Mononuclear cell (primary cell): ENCODE measurements around the gene ANKS6. TPM values are rescaled to one million over a fixed set of nuclear protein-coding genes. Genes with fewer than 3 reads are reported as not detected.

ENCODE experiments used
- H3K27me3 ChIP-seq: 2 replicates; pipeline ENCODE4 v1.6.0; 2011; ENCODE audit warnings: low read length, control low read depth; ENCODE audit not compliant: insufficient read depth
- H3K4me1 ChIP-seq: 2 replicates; pipeline ENCODE4 v1.5.1; 2011; ENCODE audit warnings: mild to moderate bottlenecking, low read length, control low read depth; ENCODE audit not compliant: insufficient read depth
- H3K4me3 ChIP-seq: 2 replicates; pipeline ENCODE4 v1.5.1; 2011; ENCODE audit warnings: mild to moderate bottlenecking, low read length, moderate library complexity
- H3K9me3 ChIP-seq: 2 replicates; pipeline ENCODE4 v1.5.1; 2011; ENCODE audit warnings: low read depth, mild to moderate bottlenecking, control low read depth, low read length
- total RNA-seq: library from RNA; depleted of rRNA; stranded (reverse); fragments of >200 nt; gene quantifications from one replicate; pipeline ENCODE4 v1.2.3, GENCODE V29; 2012

Gene ANKS6
- total RNA-seq, 1 donor = 5.9 TPM

DNA sequence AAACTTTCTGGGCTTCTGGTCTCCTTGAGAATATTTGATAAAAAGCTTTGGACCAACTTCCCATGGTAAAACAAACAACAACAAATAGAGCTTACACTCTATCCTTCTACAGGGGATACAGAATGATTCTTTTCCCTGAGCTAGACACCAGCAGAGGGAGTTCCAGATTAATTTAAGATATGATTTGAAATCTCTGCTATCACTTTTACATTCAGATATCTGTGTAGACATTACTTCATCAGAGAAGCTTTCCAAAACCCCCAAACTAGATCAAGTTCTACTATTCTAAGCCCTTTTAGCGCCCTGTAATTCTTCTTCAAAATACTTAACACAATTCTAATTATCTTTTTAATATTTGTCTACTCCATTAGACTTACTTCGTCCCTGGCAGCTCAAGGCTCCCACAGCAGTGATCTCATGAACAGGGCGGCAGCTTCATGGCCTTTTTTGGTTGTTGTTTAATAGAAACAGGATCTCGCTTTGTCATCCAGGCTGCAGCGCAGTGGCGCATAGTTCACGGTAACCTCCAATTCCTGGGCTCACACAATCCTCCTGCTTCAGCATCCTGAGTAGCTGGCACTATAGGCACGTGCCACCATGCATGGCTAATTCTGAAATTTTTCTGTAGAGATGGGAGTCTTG, 10.2 kb upstream of the ANKS6 start:
- H3K4me1 ChIP-seq = peaks cover 19% of the 10 kb centered on the region
- no peak overlapping the region for H3K4me3 ChIP-seq
- no peaks in the 10 kb centered on the region for H3K9me3 ChIP-seq
- H3K27me3 ChIP-seq = peaks cover 29% of the 10 kb centered on the region

DNA sequence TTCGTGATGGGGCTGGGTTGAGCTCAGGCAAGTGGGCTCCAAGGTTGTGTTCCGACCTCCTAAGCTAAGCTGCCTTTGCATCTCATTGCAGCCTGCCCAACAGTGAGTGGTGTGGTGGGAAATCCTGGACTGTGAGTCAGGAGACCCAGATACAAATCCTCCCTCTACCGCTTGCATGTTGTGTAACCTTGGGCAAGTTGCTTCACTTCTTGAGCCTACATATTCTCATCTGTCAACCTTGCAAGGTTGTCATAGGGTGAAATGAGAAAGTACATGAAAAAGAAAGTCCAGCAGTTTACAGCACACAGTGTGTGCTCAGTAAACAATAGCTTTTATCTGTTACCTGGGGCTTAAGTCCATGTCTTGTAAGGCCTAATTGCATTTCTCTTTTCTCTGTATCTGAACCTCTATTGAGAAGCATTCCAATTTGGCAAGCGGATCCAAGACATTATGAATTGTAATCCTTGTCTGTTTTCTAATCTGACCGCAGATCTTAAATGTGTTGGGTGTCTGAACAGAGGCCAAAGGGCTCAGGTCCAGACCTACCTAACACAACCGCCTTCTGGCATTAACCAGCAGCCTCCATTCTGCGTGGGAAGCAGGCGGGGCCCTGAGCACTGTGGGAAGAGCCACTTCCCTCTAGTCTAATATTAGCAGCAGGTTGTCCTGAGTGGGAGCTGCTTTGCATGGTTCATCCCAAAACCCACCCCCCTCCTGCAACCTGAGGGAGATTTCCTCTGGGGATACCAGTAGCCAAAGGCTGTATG, 9.3 kb upstream of the ANKS6 start:
- Histone ChIP-seq H3K27me3 (peaks cover 29% of the 10 kb centered on the region), H3K4me1 (peaks cover 19% of the 10 kb centered on the region), H3K4me3 (no peak overlapping the region), H3K9me3 (no peaks in the 10 kb centered on the region)

DNA sequence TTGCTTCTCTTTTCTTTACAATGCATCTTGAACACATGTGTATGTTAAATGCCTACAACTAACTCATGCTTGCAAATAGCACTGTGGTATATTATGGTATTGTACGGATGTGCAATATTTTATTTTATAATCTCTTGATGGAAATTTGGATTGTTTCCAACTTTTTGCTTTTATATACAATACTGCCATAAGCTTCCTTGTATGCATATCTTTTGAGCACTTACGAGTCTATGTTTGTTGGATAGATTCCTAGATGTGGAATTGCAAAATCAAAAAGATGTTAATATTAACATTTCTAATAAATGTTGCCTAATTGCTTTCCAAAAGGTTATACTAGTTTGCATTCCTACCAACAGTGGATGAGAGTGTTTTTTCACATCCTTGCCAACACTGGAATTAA, 7.7 kb upstream of the ANKS6 start:
- peaks cover 19% of the 10 kb centered on the region for H3K4me1 ChIP-seq

DNA sequence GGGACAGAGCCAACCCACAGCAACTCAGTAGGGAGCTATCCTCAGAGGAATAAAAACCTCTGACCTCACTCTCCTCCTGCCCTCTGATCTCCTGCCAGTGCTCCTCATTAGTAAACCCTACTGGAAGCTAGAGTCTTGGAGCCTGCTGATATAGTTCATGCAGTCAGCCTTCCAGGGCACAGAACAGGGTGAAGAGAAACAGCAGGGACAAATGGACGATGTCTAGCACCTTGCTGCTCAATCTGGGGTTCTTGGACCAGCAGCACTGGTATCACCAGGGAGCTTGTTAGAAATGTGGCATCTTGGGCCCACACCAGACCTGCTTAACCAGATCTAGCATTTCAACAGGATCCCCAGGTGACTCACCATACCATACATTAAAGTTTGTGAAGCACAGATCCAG, 5.6 kb upstream of the ANKS6 start:
- H3K9me3 ChIP-seq = peaks cover 6% of the 10 kb centered on the region
- H3K4me3 ChIP-seq = no peak overlapping the region
- H3K27me3 ChIP-seq = peaks cover 21% of the 10 kb centered on the region
- peaks cover 5% of the 10 kb centered on the region for H3K4me1 ChIP-seq

More for the DNA sequence above, 7.7 kb upstream of the ANKS6 start:
- no peak overlapping the region for H3K4me3 ChIP-seq
- H3K27me3 ChIP-seq = peaks cover 29% of the 10 kb centered on the region
- no peaks in the 10 kb centered on the region for H3K9me3 ChIP-seq

DNA sequence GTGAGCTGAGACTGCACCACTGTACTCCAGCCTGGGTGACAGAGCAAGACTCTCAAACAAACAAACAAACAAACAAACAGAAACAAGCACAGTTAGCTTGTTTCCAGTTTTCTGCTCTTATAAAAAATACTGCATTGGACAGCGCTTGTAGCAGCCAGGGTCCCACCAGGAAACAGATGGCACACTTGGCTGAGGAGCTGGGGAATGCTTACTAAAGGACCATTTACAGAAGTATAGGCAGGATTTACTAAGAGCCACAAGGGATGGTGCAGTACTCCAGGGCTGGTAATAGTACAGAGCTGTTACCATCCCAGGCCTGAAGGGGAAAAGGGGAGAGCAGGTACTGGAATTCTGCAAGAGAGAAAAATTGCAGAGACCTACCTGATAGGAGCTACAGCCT, 5.2 kb upstream of the ANKS6 start:
- Histone ChIP-seq H3K4me1 (peaks cover 7% of the 10 kb centered on the region), H3K4me3 (no peak overlapping the region), H3K27me3 (peaks cover 18% of the 10 kb centered on the region), H3K9me3 (peaks cover 6% of the 10 kb centered on the region)

DNA sequence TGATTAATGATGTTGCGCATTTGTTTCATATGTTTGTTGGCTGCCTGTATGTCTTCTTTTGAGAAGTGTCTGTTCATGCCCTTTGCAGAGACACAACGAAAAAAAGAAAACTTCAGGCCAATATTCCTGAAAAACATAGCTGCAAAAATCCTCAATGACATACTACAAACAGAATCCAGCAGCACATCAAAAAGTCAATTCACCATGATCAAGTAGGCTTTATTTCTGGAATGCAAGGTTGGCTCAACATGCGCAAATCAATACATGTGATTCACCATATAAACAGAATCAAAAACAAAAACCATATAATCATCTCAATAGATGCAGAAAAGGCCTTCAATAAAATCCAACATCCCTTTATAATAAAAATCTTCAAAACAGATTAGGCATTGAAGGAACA, 1.9 kb upstream of the ANKS6 start:
- H3K27me3 ChIP-seq = peaks cover 14% of the 10 kb centered on the region

DNA sequence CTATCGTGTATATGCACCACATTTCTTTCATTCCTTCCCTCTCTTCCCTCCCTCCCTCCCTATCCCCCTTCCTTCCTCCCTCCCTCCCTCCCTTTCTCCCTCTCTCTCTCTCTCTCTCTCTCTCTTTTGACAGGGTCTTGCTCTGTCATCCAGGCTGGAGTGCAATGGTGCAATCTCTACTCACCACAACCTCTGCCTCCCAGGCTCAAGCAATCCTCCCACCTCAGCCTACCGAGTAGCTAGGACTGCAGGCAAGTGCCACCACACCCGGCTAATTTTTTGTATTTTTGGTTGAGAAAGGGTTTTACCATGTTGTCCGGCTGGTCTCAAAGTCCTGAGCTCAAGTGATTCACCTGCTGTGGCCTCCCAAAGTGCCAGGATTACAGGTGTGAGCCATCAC, 1.1 kb upstream of the ANKS6 start:
- Histone ChIP-seq H3K9me3 (peaks cover 6% of the 10 kb centered on the region), H3K4me3 (no peak overlapping the region)

More for the DNA sequence above, 1.9 kb upstream of the ANKS6 start:
- no peak overlapping the region for H3K4me3 ChIP-seq
- H3K9me3 ChIP-seq = peaks cover 6% of the 10 kb centered on the region
- peaks cover 16% of the 10 kb centered on the region for H3K4me1 ChIP-seq

DNA sequence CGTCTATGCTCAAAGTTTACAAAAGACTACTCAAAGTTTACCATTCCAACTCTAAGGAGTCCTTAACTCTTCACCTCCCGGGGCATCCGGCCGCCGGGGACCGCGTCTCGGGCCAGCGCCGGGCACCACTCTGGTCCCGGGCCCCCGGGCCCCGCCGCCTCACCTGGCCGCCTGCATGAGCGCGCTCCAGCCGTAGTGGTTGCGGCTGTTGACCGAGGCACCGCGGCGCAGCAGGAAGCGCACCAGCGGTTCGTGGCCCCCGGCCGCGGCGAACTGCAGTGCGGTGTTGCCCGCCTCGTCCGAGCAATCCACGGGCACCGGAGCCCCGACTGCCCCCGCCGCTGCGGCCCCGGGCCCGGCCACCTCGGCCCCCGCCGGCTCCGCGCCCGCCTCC, 388 bp downstream of the ANKS6 start:
- peak overlapping the region; percentile 41 for H3K4me3 ChIP-seq
- H3K4me1 ChIP-seq = peaks cover 16% of the 10 kb centered on the region
- peaks cover 11% of the 10 kb centered on the region for H3K27me3 ChIP-seq
- H3K9me3 ChIP-seq = peaks cover 6% of the 10 kb centered on the region

More for the DNA sequence above, 1.1 kb upstream of the ANKS6 start:
- H3K27me3 ChIP-seq = peaks cover 11% of the 10 kb centered on the region
- H3K4me1 ChIP-seq = peaks cover 16% of the 10 kb centered on the region

DNA sequence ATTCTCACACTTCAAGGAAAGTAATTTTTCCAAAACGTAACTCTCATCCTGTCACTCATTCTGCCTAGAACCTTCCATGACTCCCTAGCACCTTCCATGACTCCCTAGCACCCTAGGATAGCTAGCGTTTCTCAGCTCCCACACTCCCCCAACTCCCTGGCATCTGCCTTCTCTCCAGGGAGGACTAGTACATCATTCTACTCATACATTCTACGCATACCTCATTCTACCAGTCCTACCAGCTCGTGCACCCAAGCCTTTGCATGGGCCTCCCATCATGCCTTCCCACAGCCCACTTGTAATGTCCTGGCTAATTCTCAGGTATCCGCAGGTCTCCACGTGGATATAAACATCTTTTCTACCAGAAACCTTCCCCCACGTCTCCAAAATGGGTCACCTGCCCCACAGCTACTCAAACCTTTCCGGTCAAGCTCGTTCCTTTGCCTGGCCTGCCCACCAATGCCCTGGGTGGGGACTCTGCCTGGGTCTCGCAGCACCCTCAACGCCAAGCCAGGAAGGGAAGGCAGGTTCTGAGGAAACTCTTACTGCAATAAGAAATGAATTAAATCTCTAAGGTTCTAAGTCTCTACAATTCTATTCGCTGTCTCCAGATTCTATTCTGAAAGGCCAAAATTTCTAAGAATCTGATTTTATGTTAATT, 930 bp downstream of the ANKS6 start:
- peak overlapping the region; percentile 41 for H3K4me3 ChIP-seq
- H3K9me3 ChIP-seq = peaks cover 6% of the 10 kb centered on the region
- H3K4me1 ChIP-seq = peaks cover 16% of the 10 kb centered on the region
- H3K27me3 ChIP-seq = peaks cover 11% of the 10 kb centered on the region

DNA sequence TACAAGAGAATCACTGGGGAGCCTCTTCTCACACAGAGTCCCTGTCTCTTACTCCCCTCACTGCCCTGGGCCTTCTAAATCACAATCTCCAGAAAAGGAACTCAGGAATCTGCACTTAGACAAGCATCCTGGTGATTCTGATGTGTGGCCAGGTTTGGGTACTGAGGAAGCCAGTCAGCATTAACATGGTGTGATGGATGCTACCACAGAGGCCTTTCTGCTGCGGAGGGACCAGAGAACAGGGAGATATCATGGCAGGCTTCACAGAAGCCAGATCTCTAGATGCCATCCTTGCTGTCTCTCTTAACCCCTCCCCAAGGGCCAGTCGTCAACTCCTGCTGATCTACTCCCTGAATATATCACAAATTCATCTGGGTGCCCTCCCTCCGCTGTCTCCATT, 1.6 kb downstream of the ANKS6 start:
- no peak overlapping the region for H3K4me3 ChIP-seq

DNA sequence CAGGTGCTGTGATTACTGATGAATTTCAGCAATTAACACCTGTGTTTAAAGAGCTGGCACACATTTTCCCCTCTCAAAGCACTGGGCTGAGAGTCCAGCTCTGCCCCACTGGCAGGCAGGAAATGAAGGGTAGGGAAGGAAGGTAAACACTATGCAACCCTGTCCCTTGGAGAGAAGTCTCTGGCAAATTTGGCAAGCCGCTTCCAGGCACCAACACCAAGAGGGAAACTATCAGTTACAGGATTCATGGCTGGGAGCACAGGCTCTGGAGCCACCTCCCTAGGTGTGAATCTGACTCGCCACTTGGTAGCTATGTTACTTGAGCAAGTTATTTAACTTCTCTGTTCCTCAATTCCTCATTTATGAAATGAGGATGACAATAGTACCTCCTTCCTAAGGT, 3.3 kb downstream of the ANKS6 start:
- no peak overlapping the region for H3K4me3 ChIP-seq
- H3K4me1 ChIP-seq = peaks cover 16% of the 10 kb centered on the region
- peaks cover 11% of the 10 kb centered on the region for H3K27me3 ChIP-seq
- H3K9me3 ChIP-seq = no peaks in the 10 kb centered on the region

More for the DNA sequence above, 1.6 kb downstream of the ANKS6 start:
- Histone ChIP-seq H3K9me3 (peaks cover 6% of the 10 kb centered on the region), H3K27me3 (peaks cover 11% of the 10 kb centered on the region), H3K4me1 (peaks cover 16% of the 10 kb centered on the region)

DNA sequence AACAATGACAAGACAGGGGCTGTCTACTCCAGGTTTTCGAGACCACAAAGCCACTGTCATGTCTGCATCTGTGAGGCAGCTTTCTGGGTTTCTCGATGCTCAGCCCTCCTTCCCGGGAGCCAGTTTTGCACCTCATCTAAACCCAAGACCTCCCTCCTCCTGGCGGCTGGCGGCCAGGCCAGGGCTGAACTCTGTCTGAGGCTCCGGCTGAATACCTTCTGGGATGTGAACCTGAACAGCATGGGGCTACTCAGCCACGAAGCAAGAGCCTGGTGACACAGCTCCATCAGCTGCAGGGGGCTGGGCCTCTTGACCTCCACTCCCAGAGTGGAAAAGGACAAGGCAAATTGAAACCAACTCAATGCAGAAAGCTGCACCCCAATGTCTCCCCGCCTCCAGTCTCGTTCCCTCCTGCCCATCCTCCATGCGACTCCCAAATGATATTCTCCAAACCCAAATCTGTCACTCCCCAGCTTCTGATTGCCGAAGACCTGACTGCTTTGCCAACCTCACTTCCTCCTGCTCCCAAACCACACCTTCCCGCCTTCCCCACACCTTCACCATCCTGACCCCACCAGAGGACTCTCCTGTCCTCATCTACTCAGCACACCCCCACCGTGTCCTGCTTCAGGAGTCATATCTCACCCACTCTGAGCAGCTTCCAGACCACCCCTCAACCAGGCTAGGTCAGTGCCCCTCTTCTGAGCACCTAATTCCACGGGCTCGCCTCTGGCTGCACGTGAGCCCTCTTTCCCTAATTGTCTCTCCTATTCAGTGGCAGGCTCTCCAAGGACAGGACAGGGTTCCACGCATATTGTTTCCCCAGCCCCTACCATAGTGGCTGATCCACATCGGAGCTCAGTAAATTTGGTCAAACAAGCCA, 4.5 kb downstream of the ANKS6 start:
- peaks cover 9% of the 10 kb centered on the region for H3K27me3 ChIP-seq
- H3K4me1 ChIP-seq = peaks cover 12% of the 10 kb centered on the region

DNA sequence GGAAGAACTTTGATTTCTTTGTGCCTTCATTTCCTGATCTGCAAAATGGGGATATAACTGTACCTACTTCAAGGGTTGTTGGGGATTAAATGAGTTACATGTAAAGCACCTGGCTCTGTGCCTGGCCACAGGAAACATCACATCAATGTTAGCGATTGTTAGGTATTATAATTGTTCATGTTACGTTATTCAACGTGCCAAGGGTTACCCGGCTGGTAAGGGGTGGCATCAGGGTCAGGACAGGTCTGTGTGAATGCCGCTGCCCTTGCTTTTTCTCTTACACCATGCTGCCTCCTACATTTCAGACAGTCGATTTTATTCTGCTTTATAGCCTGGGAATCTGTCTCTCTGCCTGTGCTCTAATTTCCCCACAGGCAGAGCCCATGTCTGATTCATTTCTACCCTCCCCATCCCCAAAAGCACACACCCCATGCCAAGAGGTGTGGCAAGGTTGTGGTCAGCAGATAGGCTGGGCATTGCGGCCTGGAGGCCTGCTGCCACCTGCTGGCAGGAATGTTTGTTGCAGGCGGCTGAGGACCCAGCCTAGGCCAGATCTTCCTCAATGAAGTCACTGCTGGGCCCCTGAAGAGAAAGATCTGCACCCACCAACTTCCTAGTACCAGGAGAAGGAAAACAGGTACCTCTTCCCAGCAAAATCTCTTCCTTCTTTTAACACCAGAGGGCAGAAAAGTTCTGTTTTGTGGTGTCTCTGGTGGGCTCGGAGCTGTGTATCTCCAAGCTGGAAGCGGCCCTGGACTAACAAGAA, 5.3 kb downstream of the ANKS6 start:
- no peaks in the 10 kb centered on the region for H3K9me3 ChIP-seq
- H3K27me3 ChIP-seq = peaks cover 9% of the 10 kb centered on the region
- no peak overlapping the region for H3K4me3 ChIP-seq
- peaks cover 9% of the 10 kb centered on the region for H3K4me1 ChIP-seq

More for the DNA sequence above, 4.5 kb downstream of the ANKS6 start:
- H3K4me3 ChIP-seq = no peak overlapping the region
- H3K9me3 ChIP-seq = no peaks in the 10 kb centered on the region
